ENCODE data around the gene LCN1.
A peak's percentile ranks its signal among the peaks of the same experiment; 100 is the strongest.

Gene LCN1

GRCh38 chr9:135520916-135521607 lies at the start of gene LCN1:
Gene LCN1 (plus strand): TSS chr9:135521440. CDS start chr9:135521498, 58 bp downstream.
- DNase-seq: peak in 7 of 42 donors; percentile 0 to 13 (median 4)
- intact Hi-C loops (cut with DNase I): no loop called here

- intact Hi-C loops (cut with DNase I): no loop called here
- DNase-seq: no peak
Measured at GRCh38 chr9:135471791-135472640, 49.2 kb upstream of the LCN1 start.

GRCh38 chr9:135473972-135474543 lies 47.2 kb upstream of the LCN1 start:
- intact Hi-C loops (cut with DNase I): no loop called here
- DNase-seq: no peak

- intact Hi-C loops (cut with DNase I): no loop called here
- DNase-seq: peak in 40 of 42 donors; percentile 16 to 76 (median 52)
Measured at GRCh38 chr9:135474915-135475314, 46.3 kb upstream of the LCN1 start.

GRCh38 chr9:135476561-135477355 lies 44.5 kb upstream of the LCN1 start:
- DNase-seq: no peak
- intact Hi-C loops (cut with DNase I): no loop called here

GRCh38 chr9:135478191-135478590 lies 43.0 kb upstream of the LCN1 start:
- intact Hi-C loops (cut with DNase I): no loop called here
- peak in 5 of 42 donors; percentile 12 to 52 (median 20) for DNase-seq

- peak in 29 of 42 donors; percentile 6 to 72 (median 33) for DNase-seq
- intact Hi-C loops (cut with DNase I): no loop called here
Measured at GRCh38 chr9:135478829-135479468, 42.3 kb upstream of the LCN1 start.

- peak in 11 of 42 donors; percentile 19 to 68 (median 29) for DNase-seq
- intact Hi-C loops (cut with DNase I): no loop called here
Measured at GRCh38 chr9:135479469-135480052, 41.7 kb upstream of the LCN1 start, which contains the start of gene PPP1R26. Gene PPP1R26 (plus strand): TSS chr9:135479782. CDS start chr9:135484511, 4,729 bp downstream.

GRCh38 chr9:135480071-135480939 lies 40.9 kb upstream of the LCN1 start:
- peak in 12 of 42 donors; percentile 10 to 50 (median 30) for DNase-seq
- intact Hi-C loops (cut with DNase I): no loop called here

GRCh38 chr9:135480940-135481310 lies 40.3 kb upstream of the LCN1 start:
- intact Hi-C loops (cut with DNase I): no loop called here
- no peak for DNase-seq

GRCh38 chr9:135482015-135482754 lies 39.1 kb upstream of the LCN1 start:
- intact Hi-C loops (cut with DNase I): no loop called here
- no peak for DNase-seq

GRCh38 chr9:135484460-135485277 lies 36.6 kb upstream of the LCN1 start:
- DNase-seq: no peak
- intact Hi-C loops (cut with DNase I): no loop called here

- intact Hi-C loops (cut with DNase I): no loop called here
- DNase-seq: no peak
Measured at GRCh38 chr9:135485385-135485784, 35.9 kb upstream of the LCN1 start.

- no peak for DNase-seq
- intact Hi-C loops (cut with DNase I): no loop called here
Measured at GRCh38 chr9:135485832-135486231, 35.4 kb upstream of the LCN1 start.

- intact Hi-C loops (cut with DNase I): no loop called here
Measured at GRCh38 chr9:135486267-135487065, 34.8 kb upstream of the LCN1 start.

More at GRCh38 chr9:135486267-135487065, 34.8 kb upstream of the LCN1 start:
- no peak for DNase-seq

Measured in head of caudate nucleus (tissue), 42 donors.